ENCODE data around the gene DOC2A.

Gene DOC2A

GRCh38 chr16:29986931-29987330, 23.9 kb downstream of the DOC2A start:
- Histone ChIP-seq H3K9me2 (ENCODE audit: low read depth, low read length) (no peaks in the 10 kb centered on the region), H3K4me1 (ENCODE audit: insufficient read depth, low read length, severe bottlenecking) (no peaks in the 10 kb centered on the region), H3F3A (ENCODE audit: insufficient read depth, low read length) (no peaks in the 10 kb centered on the region), H3K27me3 (ENCODE audit: insufficient read depth, low read length) (no peaks in the 10 kb centered on the region), H3K4me3 (ENCODE audit: low read depth, low read length, poor library complexity, severe bottlenecking) (no peak overlapping the region), H4K20me1 (ENCODE audit: insufficient read depth, low read length) (no peaks in the 10 kb centered on the region), H3K36me3 (ENCODE audit: insufficient read depth, low read length) (peaks cover 96% of the 10 kb centered on the region), H2AFZ (ENCODE audit: low read length) (no peak overlapping the region), H3K27ac (ENCODE audit: low read depth, low read length, poor library complexity, severe bottlenecking) (no peak overlapping the region), H3K4me2 (ENCODE audit: low read length) (no peak overlapping the region), H3K9me3 (ENCODE audit: low read length) (no peaks in the 10 kb centered on the region), H3K9ac (ENCODE audit: low read length) (no peak overlapping the region), H3K79me2 (ENCODE audit: insufficient read depth, low read length) (no peaks in the 10 kb centered on the region)
- TF ChIP-seq CTCF (IDR thresholded peaks at IDR 0.05; ENCODE audit: low read length), result no peak
- no peak for TF ChIP-seq EZH2 (IDR thresholded peaks at IDR 0.05; ENCODE audit: borderline replicate concordance, low read length)

GRCh38 chr16:29986231-29986630, 24.6 kb downstream of the DOC2A start:
- Histone ChIP-seq H3K9me2 (ENCODE audit: low read depth, low read length) (no peaks in the 10 kb centered on the region), H3K36me3 (ENCODE audit: insufficient read depth, low read length) (peaks cover 96% of the 10 kb centered on the region), H3K27me3 (ENCODE audit: insufficient read depth, low read length) (no peaks in the 10 kb centered on the region), H3K27ac (ENCODE audit: low read depth, low read length, poor library complexity, severe bottlenecking) (no peak overlapping the region), H3K4me1 (ENCODE audit: insufficient read depth, low read length, severe bottlenecking) (no peaks in the 10 kb centered on the region), H3K9me3 (ENCODE audit: low read length) (no peaks in the 10 kb centered on the region), H3K9ac (ENCODE audit: low read length) (no peak overlapping the region), H2AFZ (ENCODE audit: low read length) (no peak overlapping the region), H3F3A (ENCODE audit: insufficient read depth, low read length) (no peaks in the 10 kb centered on the region), H3K79me2 (ENCODE audit: insufficient read depth, low read length) (no peaks in the 10 kb centered on the region), H3K4me2 (ENCODE audit: low read length) (no peak overlapping the region), H3K4me3 (ENCODE audit: low read depth, low read length, poor library complexity, severe bottlenecking) (no peak overlapping the region), H4K20me1 (ENCODE audit: insufficient read depth, low read length) (no peaks in the 10 kb centered on the region)
- no peak for TF ChIP-seq CTCF (IDR thresholded peaks at IDR 0.05; ENCODE audit: low read length)
- TF ChIP-seq EZH2 (IDR thresholded peaks at IDR 0.05; ENCODE audit: borderline replicate concordance, low read length), result no peak

GRCh38 chr16:29985271-29985811, 25.5 kb downstream of the DOC2A start:
- H3K4me1 ChIP-seq (ENCODE audit: insufficient read depth, low read length, severe bottlenecking), result no peaks in the 10 kb centered on the region
- no peak overlapping the region for H2AFZ ChIP-seq (ENCODE audit: low read length)
- H3K79me2 ChIP-seq (ENCODE audit: insufficient read depth, low read length), result no peaks in the 10 kb centered on the region
- no peak for TF ChIP-seq CTCF (IDR thresholded peaks at IDR 0.05; ENCODE audit: low read length)
- no peak for TF ChIP-seq EZH2 (IDR thresholded peaks at IDR 0.05; ENCODE audit: borderline replicate concordance, low read length)
- H3K9me2 ChIP-seq (ENCODE audit: low read depth, low read length), result no peaks in the 10 kb centered on the region
- no peaks in the 10 kb centered on the region for H3K9me3 ChIP-seq (ENCODE audit: low read length)
- no peak overlapping the region for H3K9ac ChIP-seq (ENCODE audit: low read length)
- no peaks in the 10 kb centered on the region for H3K27me3 ChIP-seq (ENCODE audit: insufficient read depth, low read length)
- H3K27ac ChIP-seq (ENCODE audit: low read depth, low read length, poor library complexity, severe bottlenecking), result no peak overlapping the region
- no peak overlapping the region for H3K4me3 ChIP-seq (ENCODE audit: low read depth, low read length, poor library complexity, severe bottlenecking)
- peaks cover 100% of the 10 kb centered on the region for H3K36me3 ChIP-seq (ENCODE audit: insufficient read depth, low read length)
- no peak overlapping the region for H3K4me2 ChIP-seq (ENCODE audit: low read length)
- no peaks in the 10 kb centered on the region for H4K20me1 ChIP-seq (ENCODE audit: insufficient read depth, low read length)
- no peaks in the 10 kb centered on the region for H3F3A ChIP-seq (ENCODE audit: insufficient read depth, low read length)
